DND-41 (cell line): ENCODE results near the gene MYO1H.

Source experiments
- EZH2 ChIP-seq: IDR thresholded peaks from 3 replicates; pipeline ENCODE4 v1.6.1; 2012; ENCODE audit warnings: borderline replicate concordance, low read depth, mild to moderate bottlenecking, moderate library complexity, low read length, inconsistent platforms; ENCODE audit not compliant: severe bottlenecking
- TF ChIP-seq, protein P1 (sequence below): IDR thresholded peaks from 2 replicates; pipeline ENCODE4 v1.5.1; 2012; ENCODE audit warnings: borderline replicate concordance, low read length, moderate library complexity, mild to moderate bottlenecking; ENCODE audit not compliant: poor library complexity, severe bottlenecking; ENCODE audit errors: extremely low read depth

DNA sequence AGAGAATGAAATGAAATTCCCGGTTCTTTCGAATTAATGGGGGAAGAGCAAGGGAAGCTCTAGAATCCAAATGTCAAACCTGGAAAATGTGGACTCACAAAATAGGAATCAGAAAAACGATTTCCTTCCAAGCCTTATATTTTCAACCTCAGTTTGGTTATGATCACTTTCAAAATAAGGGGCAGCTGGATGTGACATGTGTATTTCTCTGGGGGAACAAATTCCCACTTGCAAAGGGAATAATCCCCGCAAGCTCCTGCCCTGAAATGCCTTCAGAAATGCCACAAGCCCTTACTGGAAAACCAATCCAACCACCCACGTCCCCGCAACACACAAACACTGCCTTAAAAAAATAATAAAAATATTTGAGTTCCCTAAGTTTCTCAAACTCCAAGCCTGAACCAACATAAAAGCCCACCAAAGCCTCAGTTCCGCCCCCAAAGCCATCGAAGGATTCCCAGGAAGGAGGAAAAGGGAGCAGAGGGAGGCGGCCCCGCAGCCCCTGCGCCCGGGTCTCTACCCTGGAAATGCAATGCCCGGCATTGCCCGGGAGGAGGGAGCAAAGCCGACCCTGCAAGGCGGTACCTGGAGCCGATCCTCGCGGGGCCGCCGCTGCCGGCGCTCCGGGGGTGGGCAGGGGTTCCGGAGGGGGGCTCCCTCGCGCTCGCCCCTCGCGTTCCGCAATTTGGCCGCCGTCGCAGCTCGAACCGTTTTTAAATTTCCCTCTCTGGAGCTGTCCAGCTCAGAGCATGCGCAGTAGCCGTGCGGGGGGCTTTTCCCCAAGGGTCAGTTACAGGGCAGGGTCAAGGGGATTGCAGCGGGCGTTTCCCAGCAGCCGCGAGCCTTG lies 38.9 kb upstream of the MYO1H start, which contains the start of gene FOXN4:
- TF ChIP-seq EZH2 = no peak
- TF ChIP-seq, protein P1, sequence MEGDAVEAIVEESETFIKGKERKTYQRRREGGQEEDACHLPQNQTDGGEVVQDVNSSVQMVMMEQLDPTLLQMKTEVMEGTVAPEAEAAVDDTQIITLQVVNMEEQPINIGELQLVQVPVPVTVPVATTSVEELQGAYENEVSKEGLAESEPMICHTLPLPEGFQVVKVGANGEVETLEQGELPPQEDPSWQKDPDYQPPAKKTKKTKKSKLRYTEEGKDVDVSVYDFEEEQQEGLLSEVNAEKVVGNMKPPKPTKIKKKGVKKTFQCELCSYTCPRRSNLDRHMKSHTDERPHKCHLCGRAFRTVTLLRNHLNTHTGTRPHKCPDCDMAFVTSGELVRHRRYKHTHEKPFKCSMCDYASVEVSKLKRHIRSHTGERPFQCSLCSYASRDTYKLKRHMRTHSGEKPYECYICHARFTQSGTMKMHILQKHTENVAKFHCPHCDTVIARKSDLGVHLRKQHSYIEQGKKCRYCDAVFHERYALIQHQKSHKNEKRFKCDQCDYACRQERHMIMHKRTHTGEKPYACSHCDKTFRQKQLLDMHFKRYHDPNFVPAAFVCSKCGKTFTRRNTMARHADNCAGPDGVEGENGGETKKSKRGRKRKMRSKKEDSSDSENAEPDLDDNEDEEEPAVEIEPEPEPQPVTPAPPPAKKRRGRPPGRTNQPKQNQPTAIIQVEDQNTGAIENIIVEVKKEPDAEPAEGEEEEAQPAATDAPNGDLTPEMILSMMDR = no peak
